ENCODE data around the gene TMEM179. TPM values are rescaled to one million over a fixed set of nuclear protein-coding genes. Genes with fewer than 3 reads are reported as not detected.

TMEM179 gene
- total RNA-seq, 4 donors from 2014 or later: not detected

DNA sequence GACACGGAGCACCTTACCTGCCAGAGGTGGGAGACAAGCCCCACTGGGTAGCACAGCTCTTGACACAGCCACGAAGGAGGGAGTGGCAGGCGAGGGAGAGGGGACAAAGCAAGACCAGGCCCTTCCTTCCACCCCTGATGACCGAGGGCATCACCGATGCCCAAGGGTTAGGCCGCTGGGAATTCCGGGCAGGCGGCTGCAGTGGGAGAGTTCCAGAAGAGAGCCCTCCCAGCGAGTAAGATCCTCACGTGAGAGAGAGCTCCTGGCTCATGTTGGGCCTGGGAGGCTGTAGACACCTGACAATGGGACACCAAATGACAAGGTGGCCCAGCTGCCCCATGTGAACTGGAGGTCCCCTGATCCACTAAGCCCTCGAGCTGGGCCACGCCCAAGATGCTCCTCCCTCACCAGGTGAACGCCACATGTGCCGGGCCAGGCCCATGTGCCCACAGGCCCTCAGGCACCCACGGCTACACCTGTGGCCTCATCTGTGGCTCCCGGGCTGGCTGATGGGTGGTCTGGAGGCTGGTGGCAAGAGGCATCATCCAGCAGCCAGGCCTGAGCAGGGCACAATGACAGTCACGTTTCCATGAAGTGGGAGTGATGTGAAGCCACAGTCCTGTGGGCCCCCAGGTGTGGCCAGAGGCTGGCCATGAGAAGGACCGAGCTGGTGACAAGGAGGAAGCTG is 57.1 kb downstream of the TMEM179 start:
- no peak overlapping the region for H3K27ac ChIP-seq
- no peaks in the 10 kb centered on the region for H3K9me3 ChIP-seq
- intact Hi-C loops (cut with DNase I): no loop called here
- peaks cover 0 to 11% (median 0%) of the 10 kb centered on the region in 3 donors for H3K4me1 ChIP-seq
- H3K4me3 ChIP-seq: no peak overlapping the region
- 75 to 81% methylated on average over 4 to 9 of the region's 18 CpGs for WGBS, 2 donors
- peaks cover 0 to 90% (median 0%) of the 10 kb centered on the region in 4 donors for H3K27me3 ChIP-seq
- no peaks in the 10 kb centered on the region for H3K36me3 ChIP-seq
- no peak for DNase-seq
- TF ChIP-seq POLR2A (IDR thresholded peaks at IDR 0.05): no peak
- TF ChIP-seq CTCF (IDR thresholded peaks at IDR 0.05): no peak

GRCh38 chr14:104546591-104547309 is 57.8 kb downstream of the TMEM179 start:
- H3K9me3 ChIP-seq: no peaks in the 10 kb centered on the region
- no peak overlapping the region for H3K4me3 ChIP-seq
- TF ChIP-seq CTCF (IDR thresholded peaks at IDR 0.05): no peak
- TF ChIP-seq POLR2A (IDR thresholded peaks at IDR 0.05): no peak
- WGBS, 2 donors: 60 to 100% methylated on average over 1 to 7 of the region's 19 CpGs
- no peaks in the 10 kb centered on the region for H3K36me3 ChIP-seq
- H3K27ac ChIP-seq: no peak overlapping the region
- peaks cover 0 to 90% (median 0%) of the 10 kb centered on the region in 4 donors for H3K27me3 ChIP-seq
- DNase-seq: no peak
- intact Hi-C loops (cut with DNase I): no loop called here
- peaks cover 0 to 11% (median 0%) of the 10 kb centered on the region in 3 donors for H3K4me1 ChIP-seq

DNA sequence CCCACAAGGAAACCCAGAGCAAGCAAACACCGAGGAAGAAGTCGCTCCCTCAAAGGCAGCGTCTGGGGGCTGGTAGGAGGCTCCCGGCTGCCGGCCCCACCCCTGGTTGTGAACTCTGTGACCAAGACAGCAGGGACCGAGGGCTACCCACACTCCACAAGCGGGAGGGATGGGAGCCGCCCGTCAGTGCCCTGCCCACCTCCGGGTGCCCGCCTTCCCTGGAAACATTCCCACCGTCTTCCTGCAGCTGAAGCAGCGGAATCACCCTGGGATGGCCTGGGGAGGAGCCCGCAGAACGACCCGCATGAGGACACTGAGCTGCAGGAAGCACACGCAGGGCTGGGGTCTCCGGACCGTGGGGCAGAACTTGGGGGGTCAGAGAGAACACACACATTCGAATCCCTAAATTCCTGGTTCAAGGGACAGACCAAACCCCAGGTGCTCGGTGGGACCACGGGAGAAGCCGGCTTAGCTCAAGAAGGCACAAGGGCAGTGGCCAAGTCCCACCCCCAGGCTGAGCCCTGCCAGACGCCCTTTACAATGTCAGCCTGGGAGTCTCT is 58.5 kb downstream of the TMEM179 start:
- Histone ChIP-seq H3K4me1 (peaks cover 0 to 11% (median 0%) of the 10 kb centered on the region in 3 donors), H3K27me3 (peaks cover 0 to 85% (median 0%) of the 10 kb centered on the region in 4 donors), H3K36me3 (no peaks in the 10 kb centered on the region), H3K27ac (no peak overlapping the region), H3K4me3 (peak overlapping the region in 1 of 4 donors; percentile 4), H3K9me3 (no peaks in the 10 kb centered on the region)
- no peak for DNase-seq
- TF ChIP-seq CTCF (IDR thresholded peaks at IDR 0.05) (no peak), POLR2A (IDR thresholded peaks at IDR 0.05) (no peak)
- WGBS, 2 donors: 7 to 29% methylated on average over 3 to 5 of the region's 24 CpGs
- intact Hi-C loops (cut with DNase I): no loop called here

- Histone ChIP-seq H3K9me3 (no peaks in the 10 kb centered on the region), H3K4me1 (peaks cover 0 to 11% (median 0%) of the 10 kb centered on the region in 3 donors), H3K27ac (no peak overlapping the region), H3K27me3 (peaks cover 0 to 84% (median 0%) of the 10 kb centered on the region in 4 donors), H3K4me3 (no peak overlapping the region), H3K36me3 (no peaks in the 10 kb centered on the region)
- TF ChIP-seq POLR2A (IDR thresholded peaks at IDR 0.05) (no peak), CTCF (IDR thresholded peaks at IDR 0.05) (no peak)
- WGBS, 2 donors: 48 to 60% methylated on average over 13 to 18 of the region's 32 CpGs
- DNase-seq: no peak
- intact Hi-C loops (cut with DNase I): no loop called here
These were observed 59.2 kb downstream of the TMEM179 start for GRCh38 chr14:104545151-104545941.

Data from esophagus squamous epithelium (tissue), 5 donors.